Measurements from ENCODE around the gene MCEE. TPM values are rescaled to one million over a fixed set of nuclear protein-coding genes. Genes with fewer than 3 reads are reported as not detected.

The MCEE gene
- total RNA-seq, 1 experiment from 2014 or later = 11.8 TPM

- Histone ChIP-seq H3K4me3 (ENCODE audit: low read depth, low read length, poor library complexity, severe bottlenecking) (no peak overlapping the region), H3K4me1 (ENCODE audit: insufficient read depth, low read length, poor library complexity, severe bottlenecking) (peaks cover 7% of the 10 kb centered on the region), H3K27me3 (replicated peaks; ENCODE audit: insufficient read depth, low read depth, low read length, poor library complexity) (no peaks in the 10 kb centered on the region), H3K36me3 (ENCODE audit: insufficient read depth, low read length, poor library complexity, severe bottlenecking) (peaks cover 8% of the 10 kb centered on the region), H3K9me3 (ENCODE audit: low read depth, low read length, poor library complexity, severe bottlenecking) (no peaks in the 10 kb centered on the region), H3K27ac (ENCODE audit: low read depth, low read length, poor library complexity, severe bottlenecking) (no peak overlapping the region)
- intact Hi-C loops (cut with micrococcal nuclease; ENCODE audit: unreplicated experiment) = no loop called here
- BruUV-seq (replicated peaks) = no TSS peak
- no peak for TF ChIP-seq EZH2 (IDR thresholded peaks at IDR 0.05; ENCODE audit: borderline replicate concordance, low read depth, low read length, poor library complexity, severe bottlenecking)
- TF ChIP-seq, protein P1, sequence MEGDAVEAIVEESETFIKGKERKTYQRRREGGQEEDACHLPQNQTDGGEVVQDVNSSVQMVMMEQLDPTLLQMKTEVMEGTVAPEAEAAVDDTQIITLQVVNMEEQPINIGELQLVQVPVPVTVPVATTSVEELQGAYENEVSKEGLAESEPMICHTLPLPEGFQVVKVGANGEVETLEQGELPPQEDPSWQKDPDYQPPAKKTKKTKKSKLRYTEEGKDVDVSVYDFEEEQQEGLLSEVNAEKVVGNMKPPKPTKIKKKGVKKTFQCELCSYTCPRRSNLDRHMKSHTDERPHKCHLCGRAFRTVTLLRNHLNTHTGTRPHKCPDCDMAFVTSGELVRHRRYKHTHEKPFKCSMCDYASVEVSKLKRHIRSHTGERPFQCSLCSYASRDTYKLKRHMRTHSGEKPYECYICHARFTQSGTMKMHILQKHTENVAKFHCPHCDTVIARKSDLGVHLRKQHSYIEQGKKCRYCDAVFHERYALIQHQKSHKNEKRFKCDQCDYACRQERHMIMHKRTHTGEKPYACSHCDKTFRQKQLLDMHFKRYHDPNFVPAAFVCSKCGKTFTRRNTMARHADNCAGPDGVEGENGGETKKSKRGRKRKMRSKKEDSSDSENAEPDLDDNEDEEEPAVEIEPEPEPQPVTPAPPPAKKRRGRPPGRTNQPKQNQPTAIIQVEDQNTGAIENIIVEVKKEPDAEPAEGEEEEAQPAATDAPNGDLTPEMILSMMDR (conservative IDR thresholded peaks at IDR 0.05; ENCODE audit: low read depth, low read length) = no peak
- DNase-seq (ENCODE audit: low spot score) = no peak
- ChIA-PET CTCF (no interaction called here), POLR2A (ENCODE audit: low non-redundant PET) (no interaction called here)
Measured at GRCh38 chr2:71072492-71072891, 57.5 kb downstream of the MCEE start.

DNA sequence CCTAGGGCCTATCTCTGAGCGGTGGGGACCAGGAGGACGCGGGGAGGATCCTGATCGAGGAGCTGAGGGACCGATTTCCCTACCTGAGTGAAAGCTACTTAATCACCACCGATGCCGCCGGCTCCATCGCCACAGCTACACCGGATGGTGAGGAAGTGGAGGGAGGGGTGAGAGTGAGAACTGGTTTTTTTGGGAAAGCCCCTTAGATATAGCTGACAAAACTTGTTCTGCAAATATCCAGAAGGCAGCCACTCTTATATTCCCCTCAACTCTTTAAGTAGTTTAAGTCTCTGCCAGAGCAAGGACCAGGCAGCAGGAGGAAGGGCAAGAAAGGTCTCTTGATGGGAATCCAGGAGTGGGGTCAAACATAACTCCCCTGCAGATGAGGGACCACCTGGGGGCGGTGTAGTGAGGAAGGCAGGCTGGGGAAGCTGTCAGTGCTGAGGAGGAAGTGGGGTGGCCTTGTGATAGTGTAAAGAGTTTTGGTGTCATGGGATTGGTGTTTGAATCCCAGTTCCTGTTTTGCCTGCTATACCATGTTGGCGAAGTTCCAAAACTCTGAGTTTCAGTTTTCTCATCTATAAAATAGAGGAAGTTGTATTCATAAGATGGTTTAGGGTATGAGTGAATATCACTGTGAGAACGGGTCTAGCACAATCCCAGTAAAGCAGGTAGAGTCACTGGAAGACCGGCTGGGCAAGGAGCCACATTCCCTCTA is 58.2 kb downstream of the MCEE start:
- DNase-seq (ENCODE audit: low spot score) = no peak
- TF ChIP-seq EZH2 (IDR thresholded peaks at IDR 0.05; ENCODE audit: borderline replicate concordance, low read depth, low read length, poor library complexity, severe bottlenecking) = no peak
- TF ChIP-seq, protein P1 (conservative IDR thresholded peaks at IDR 0.05; ENCODE audit: low read depth, low read length) = no peak
- no TSS peak for BruUV-seq (replicated peaks)

DNA sequence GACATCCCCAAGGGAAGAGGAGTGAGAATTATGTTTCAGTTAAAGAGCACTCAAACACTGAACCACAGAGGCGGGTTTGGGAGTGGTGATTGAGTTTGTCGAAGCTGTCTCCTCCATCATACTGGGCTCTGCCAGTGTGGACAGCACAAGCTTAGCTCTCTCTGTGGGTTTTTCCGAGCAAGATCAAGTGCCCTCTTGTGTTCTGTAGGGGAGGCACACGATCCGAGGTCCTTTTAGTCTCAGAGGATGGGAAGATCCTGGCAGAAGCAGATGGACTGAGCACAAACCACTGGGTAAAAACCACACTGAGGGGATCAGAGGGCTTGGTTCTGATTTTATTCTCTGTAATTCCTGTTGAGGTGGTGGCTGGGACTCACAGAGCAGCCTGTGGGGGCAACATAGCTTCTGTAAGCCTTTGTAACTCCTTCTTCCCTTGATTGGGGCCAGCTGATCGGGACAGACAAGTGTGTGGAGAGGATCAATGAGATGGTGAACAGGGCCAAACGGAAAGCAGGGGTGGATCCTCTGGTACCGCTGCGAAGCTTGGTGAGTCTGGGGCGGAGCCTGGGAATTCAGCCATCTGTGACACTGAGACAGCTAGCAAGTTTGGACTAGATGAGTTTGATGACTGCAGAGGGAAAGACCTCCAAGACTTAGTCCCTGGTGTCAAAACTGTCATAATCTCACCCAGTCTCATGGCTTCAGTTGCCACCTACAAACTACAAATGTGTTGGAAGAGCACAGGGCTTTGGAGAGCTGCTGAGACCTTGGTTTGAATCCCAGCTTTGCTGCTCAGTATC is 59.5 kb downstream of the MCEE start:
- CTCF ChIA-PET = no interaction called here
- intact Hi-C loops (cut with micrococcal nuclease; ENCODE audit: unreplicated experiment) = no loop called here
- TF ChIP-seq, protein P1 (conservative IDR thresholded peaks at IDR 0.05; ENCODE audit: low read depth, low read length) = peak; percentile 44; the same call in 1 of the 2 replicates
- TF ChIP-seq EZH2 (IDR thresholded peaks at IDR 0.05; ENCODE audit: borderline replicate concordance, low read depth, low read length, poor library complexity, severe bottlenecking) = no peak

More for the DNA sequence above, 58.2 kb downstream of the MCEE start:
- ChIA-PET CTCF (no interaction called here), POLR2A (ENCODE audit: low non-redundant PET) (no interaction called here)
- H3K36me3 ChIP-seq (ENCODE audit: insufficient read depth, low read length, poor library complexity, severe bottlenecking) = peaks cover 8% of the 10 kb centered on the region
- intact Hi-C loops (cut with micrococcal nuclease; ENCODE audit: unreplicated experiment) = no loop called here
- no peak overlapping the region for H3K4me3 ChIP-seq (ENCODE audit: low read depth, low read length, poor library complexity, severe bottlenecking)
- peaks cover 9% of the 10 kb centered on the region for H3K4me1 ChIP-seq (ENCODE audit: insufficient read depth, low read length, poor library complexity, severe bottlenecking)
- no peaks in the 10 kb centered on the region for H3K27me3 ChIP-seq (replicated peaks; ENCODE audit: insufficient read depth, low read depth, low read length, poor library complexity)
- no peak overlapping the region for H3K27ac ChIP-seq (ENCODE audit: low read depth, low read length, poor library complexity, severe bottlenecking)
- H3K9me3 ChIP-seq (ENCODE audit: low read depth, low read length, poor library complexity, severe bottlenecking) = no peaks in the 10 kb centered on the region

More for the DNA sequence above, 59.5 kb downstream of the MCEE start:
- Histone ChIP-seq H3K27ac (ENCODE audit: low read depth, low read length, poor library complexity, severe bottlenecking) (no peak overlapping the region), H3K4me3 (ENCODE audit: low read depth, low read length, poor library complexity, severe bottlenecking) (no peak overlapping the region), H3K27me3 (replicated peaks; ENCODE audit: insufficient read depth, low read depth, low read length, poor library complexity) (no peaks in the 10 kb centered on the region), H3K4me1 (ENCODE audit: insufficient read depth, low read length, poor library complexity, severe bottlenecking) (peaks cover 9% of the 10 kb centered on the region), H3K9me3 (ENCODE audit: low read depth, low read length, poor library complexity, severe bottlenecking) (no peaks in the 10 kb centered on the region), H3K36me3 (ENCODE audit: insufficient read depth, low read length, poor library complexity, severe bottlenecking) (peaks cover 6% of the 10 kb centered on the region)
- peak; percentile 45 for DNase-seq (ENCODE audit: low spot score)
- POLR2A ChIA-PET (ENCODE audit: low non-redundant PET) = no interaction called here
- BruUV-seq (replicated peaks) = no TSS peak
